HG03354 (cell line): ENCODE results near the gene RGS6.

ENCODE experiments used
- ATAC-seq: cut with Tn5 transposase; IDR thresholded peaks from one replicate; pipeline ENCODE4 v1.9.1; 2021; ENCODE audit warnings: mild to moderate bottlenecking; ENCODE audit not compliant: unreplicated experiment, poor library complexity, severe bottlenecking

Gene RGS6

DNA sequence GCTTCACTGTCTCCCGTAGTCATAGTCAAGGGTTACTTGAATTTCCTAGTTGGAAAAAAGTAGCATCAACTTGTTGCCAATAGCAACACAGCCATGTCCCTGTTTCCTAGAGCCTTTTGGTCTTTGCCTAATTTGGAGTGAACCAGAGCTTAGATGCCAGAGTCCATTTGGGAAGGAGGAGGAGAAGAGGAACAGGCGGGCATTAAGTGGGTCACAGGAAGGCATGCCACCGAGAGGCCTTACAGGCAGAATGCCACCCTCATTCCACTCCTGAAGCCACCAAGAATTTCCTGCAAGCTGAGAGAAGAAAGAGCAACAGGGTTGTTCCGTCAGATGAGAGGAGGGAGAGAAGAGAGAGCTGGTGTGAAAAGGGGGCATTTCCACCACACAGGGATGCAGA, 622.2 kb downstream of the RGS6 start:
- no peak for ATAC-seq

DNA sequence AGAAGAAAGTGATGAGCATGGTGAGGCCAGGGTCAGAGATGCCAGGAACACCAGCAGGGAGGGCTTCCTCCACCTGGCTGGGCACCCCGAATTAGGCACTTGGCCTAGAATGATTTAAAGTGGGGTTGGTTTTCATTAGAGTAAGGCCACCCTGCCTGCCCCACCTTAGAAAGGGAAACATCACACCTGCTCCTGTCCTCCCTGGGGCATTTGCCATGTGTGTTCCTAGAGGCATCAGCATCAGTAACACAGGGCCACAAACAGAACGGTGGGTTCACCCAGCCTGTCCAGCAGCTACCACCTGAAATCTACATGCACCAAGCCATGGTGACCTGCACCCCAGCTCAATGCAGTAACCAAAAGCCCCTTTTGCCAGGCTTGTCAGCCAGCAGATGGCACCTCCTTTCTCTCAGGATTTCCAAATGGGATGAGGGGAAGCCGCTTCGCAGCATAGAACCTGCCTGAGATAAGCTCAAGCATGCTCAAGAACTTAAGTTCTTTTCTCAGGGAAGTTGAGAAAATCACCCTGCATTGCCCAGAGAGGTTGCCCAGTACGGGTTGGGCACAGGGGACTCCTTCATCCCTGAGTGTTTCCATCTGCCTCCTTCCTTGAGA, 622.9 kb downstream of the RGS6 start:
- no peak for ATAC-seq

DNA sequence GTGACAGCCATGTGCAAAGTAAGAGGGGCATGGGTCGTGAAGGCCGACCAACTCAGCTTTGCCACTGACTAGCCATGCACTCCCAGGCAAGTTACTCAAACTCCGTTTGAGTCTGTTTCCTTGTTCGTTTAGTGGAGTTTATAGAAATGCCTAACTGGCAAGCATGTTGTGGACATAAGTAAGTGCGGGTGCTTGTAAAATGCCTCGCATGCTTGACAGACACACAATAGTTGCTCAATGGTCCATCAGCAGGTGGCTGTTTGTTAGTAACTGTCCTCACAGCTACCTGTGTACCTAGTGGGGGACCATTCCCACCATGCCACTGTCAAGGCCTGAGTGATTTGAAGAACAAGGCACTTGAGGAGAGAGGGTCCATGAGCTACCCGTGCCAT, 623.4 kb downstream of the RGS6 start:
- ATAC-seq: no peak

DNA sequence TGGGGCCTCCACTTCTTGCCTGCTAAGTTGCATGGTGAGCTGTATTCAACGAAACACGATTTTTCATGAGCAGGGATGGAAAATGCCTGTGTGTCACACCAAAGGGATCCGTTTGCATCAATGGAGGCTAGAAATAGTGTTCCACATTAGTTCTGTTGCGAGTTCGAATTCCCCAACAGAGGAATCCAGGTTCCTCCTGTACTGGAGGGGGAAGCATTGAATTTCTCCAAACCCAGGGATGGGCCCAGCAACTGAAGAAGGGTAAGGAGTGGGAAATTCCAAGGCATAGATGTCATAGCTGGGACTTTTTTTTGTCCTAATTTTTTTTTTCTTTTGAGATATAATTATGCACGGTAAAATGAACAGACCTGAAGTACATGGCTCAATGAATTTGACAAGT, 625.4 kb downstream of the RGS6 start:
- ATAC-seq: no peak

DNA sequence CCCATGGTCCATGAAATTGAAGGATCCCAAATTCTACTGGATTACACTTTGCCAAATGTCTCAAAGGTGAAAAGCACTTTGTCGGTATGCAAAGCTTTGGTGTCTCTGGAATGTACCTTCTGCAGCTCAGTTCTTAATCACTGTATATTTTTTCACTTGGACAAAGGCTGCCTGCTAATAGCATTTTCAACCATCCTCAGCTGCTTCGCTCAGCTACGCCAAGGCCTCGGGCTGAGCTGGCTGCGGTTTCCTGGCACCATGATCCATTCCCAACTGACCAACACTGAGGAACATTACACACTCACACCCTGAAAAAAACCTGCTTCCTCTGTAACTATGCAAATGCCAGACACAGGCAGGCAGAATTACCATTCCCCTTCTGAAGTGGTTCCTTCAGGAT, 626.5 kb downstream of the RGS6 start:
- no peak for ATAC-seq

DNA sequence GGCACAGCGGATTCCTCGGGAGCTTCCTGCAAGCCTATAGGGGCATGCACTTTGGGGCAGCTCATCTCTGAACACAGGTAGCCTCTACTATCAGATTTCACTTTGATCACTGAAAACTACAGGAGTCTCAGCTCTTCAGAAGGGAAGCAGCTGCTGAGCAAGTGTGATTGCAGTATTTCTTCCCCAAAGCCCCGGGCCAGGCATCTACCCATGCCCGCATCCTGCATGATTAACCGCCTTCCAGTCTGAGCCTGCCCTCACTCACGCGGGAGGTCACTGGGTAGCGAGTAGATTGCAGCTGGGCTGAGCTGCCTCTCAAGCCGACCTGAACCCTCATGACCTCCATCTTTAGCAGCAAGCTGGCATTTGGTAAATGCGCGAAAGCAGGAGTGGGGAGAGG, 627.0 kb downstream of the RGS6 start:
- ATAC-seq: no peak

DNA sequence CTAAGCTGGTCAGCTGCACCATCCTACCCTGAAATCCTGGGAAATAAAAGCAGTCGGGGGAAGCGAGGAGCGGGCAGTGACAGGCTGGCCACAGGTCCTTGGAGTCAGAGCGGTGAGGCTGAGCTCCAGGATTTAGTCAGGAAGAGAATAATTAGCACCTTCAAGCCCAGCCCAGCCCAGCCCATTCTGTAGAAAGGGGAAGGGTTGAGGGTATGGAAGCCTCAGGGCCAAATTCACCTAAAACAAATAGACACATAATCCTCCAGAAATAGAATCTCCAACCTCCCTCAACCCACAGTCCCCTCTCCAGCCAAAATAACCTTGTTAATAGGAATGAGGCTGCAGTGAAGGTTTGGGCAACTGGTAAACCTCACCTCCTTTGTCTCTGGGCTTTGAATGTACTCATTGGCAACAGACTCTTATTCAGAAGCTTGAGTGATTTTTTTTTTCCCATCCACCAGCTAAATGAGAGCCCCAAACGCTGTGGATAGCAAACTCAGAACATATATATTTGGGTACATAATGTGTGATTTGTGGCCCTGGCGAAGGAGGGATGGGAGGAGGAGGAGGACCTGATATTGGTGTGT, 627.5 kb downstream of the RGS6 start:
- ATAC-seq: no peak

DNA sequence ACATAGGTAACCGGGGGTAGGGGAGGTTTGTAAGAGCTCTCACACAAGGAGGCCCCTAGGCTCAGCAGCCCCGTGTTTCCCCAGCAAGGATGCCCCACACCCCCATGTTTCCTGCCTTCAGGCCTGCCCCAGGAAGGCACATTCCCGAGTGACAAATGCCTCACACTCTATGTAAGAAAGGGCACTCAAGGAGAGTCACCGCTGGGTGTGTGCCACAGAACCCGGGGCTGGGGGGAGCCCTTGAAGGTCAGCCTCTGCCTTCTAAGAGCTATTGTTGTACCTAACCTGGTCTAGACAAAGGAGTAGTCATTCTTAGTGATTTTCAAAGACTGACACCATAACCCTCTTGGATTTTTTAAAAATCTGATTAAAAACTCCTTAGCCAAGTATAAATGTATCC, 628.1 kb downstream of the RGS6 start:
- ATAC-seq: no peak

DNA sequence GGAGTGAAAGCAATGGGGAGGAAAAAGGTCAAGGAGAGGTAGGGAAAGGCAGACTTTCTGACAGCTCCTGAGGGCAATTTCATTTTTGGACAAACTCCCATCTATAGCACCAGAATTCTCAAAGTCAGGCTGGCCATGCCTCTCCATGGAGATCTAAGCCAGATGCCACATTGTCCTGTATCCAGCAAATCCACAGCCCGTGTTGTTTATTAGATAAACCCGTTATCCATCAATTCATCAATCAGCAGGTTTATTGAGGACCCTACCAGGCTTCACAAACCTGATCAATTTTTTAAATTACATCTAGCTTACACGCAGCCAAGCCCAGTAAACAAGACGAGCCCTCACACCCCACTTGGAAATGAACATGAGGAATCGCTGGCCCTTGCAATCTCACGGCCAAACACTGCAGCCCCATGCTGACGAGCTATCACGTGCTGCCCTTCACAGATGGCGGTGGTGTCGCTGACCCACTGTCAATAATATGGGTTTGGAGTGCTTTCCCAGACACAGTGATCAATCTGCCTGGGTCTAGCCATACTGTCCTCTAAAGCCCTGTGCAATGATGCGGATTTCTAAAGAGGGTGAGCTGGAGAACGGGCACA, 628.8 kb downstream of the RGS6 start:
- no peak for ATAC-seq

DNA sequence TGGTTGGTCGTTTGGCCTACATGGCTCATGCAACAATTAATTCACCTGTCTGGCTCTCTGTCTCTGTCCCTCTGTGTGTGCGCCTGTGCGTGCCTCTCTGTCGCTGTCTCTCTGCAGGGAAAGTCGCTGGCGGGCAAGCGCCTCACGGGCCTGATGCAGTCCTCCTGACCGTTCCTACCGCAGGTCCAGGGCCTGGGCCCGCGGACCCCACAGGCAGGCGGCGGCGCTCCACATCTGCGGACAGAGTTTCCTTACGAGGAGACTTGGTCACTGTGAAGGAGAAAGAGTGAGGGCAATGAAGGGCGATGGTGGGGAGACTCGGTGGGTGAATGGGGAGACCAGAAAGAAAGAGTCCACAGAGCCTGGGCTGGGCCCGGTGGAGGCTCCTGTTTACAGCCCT, 630.1 kb downstream of the RGS6 start:
- no peak for ATAC-seq

DNA sequence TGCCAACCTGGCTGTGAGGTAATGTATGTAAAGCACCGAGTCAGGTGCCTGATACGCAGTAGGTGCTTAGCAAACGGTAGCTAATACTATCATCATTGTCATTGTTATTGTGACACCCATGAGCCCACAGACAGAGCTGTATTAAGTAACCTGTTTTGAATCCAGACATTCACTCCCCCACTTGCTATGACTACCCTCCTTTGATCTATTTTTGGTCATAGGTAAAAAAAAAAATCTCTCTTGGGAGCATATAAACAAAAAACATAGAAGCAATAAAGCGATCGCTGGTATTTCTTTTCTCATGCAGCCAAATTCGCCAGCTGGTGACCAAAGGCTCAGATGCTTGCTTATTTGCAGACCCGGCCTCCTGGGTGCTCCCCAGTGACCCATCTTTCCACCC, 631.4 kb downstream of the RGS6 start:
- ATAC-seq: no peak

DNA sequence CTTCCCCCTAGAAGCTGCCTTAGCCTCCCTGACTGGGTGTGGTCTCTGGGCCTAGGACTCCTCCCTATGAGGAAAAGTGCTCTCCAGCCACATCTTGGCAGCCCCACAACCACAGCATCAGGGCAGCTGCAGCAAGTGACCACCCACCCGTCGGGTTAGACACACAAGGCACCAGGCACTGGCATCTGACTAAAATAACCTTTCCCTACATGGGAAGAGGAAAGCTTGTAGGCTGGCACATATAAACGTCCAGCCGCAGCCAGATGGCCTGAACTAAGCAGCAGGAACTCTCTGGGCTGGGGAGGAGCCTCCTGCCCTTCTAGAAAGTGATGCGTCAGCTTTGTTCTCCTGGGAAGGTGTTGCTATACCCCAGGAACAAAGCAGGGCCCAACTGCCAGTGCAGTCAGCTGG, 632.9 kb downstream of the RGS6 start:
- no peak for ATAC-seq

DNA sequence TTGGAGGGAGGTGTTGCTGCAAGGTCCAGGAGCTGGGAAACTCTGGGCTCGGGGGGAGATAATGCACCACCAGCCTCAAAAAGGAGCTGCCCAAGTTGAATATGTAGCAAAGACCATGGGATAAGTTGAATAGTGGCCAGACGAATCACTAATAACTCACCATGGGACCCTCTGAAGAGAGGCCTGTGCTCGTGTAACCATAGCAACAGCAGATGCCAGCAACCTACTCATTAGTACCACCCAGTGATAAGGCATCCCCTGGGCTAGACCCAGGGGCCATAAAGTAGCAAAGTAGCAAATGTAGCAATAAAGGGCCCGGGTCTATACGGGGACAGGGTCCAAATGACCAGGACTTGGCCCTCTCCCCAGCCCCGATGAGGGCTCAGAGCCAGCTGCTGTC, 633.7 kb downstream of the RGS6 start:
- ATAC-seq: no peak

DNA sequence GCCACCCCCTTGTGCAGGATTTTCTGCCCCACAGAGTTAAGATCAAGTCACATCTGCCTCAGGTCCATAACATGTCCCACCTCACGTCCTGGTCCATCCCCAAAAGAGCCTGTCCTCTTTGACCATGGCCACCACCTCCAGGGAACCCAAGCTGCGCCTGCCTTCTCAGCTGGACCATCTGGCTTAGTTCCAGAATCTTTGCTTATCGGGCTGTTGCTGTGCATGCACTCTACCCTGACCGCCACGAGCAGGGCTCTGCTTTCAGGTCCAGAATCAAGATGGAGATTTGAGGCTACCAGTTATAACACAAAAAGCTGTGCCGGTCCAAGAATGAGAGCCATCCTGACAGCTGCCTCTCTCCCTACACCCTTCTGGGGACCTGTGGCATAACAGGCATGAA, 635.0 kb downstream of the RGS6 start:
- no peak for ATAC-seq

DNA sequence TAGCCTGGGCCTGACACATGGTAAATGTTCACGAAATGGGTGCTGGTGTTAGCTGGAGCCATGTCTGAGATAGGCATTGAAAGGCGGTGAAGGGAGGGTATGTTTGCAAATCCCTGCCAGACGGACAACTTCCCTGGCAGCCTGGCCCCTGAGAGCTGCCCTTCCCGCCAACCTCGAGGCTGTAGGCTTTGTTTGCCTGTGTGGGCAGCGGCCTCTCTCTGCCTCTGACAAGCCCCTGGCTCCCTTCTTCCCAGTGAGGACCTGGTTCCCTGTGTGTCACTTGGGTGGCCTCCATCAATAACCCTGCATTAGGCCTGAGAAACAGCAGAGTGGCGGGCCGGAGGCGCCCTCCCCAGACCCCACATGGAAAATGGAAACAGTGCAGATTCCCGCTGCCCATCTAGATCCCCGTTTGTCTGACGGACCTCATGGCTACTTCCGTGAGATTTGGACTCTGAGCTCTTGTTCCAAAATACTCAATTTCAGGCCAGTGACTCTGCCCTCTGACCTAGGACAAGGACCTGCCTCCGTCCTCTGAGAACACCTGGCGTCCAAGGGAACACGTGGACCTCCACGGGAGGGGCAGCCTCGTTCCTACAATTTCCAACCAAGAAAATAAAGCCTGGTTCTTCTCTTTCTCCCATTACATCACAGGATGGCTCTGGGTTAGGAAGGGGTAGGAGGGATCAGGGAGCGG, 636.2 kb downstream of the RGS6 start:
- ATAC-seq: no peak

DNA sequence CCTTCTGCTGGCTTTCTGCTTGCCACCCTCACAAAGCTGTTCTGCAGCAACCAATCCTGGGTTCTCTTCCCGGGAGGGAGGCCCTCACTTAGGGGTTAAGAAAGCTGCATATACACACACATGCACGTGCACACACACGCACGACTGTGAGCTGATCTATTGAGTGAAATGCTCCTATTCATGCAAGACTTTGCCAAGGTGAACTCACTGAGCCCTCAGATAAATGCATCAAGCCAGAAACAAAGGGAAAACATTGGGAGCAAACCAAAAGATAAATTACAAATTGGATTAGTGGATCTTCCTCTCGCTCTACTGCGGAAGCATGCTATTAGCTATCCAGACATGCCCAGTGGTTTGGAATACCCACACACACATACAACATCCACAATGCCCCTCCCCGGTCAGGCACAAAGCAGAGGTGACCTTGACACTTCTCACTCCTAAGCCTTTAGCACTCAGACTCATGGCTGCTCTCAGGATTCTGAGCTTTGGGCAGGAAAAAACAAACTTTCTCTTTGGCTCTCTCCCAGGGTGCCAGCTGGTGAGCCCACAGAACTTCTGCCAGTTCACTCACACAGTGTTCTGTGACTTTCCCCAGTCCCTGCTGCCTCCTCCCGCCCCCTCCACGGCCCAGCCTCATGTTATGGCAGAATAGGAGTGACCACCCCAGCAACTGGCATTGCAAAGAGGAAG, 641.6 kb downstream of the RGS6 start:
- no peak for ATAC-seq

DNA sequence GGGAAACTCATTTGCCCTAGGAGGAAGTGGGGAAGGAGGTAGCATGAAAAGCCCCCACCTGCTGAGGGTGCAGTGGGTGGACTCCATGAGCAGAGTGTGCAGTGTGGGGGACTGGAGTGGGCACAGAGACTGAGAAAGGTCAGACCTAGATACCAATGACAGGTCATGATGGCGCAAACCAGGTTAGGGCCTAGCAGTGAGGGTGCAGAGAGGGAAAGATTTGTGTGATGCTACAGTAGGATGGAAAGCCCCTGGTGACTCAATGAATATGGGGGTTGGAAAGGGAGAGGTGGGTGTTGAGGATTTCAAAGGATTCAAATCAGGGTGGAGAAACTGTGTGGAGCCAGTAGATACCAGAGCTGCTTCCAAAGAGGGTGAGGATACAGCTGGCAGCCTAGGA, 642.5 kb downstream of the RGS6 start:
- ATAC-seq: no peak

DNA sequence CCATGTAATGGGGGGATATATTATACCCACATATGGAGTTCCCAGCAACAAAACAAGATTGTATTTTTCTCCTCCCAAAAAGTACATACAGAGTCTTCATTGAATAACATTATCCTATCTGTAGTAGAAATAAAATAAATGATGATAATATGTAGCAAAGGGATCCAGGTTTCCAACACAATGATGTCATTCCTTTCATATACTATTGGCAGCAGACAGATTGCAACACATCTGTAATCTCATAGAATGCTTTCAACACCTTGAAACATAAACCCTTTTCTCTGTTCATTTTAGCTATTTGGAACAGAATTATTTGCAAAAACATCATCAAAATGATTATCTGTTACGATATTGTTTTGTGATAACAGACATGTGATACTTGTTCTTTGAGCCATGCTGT, 644.0 kb downstream of the RGS6 start:
- no peak for ATAC-seq

DNA sequence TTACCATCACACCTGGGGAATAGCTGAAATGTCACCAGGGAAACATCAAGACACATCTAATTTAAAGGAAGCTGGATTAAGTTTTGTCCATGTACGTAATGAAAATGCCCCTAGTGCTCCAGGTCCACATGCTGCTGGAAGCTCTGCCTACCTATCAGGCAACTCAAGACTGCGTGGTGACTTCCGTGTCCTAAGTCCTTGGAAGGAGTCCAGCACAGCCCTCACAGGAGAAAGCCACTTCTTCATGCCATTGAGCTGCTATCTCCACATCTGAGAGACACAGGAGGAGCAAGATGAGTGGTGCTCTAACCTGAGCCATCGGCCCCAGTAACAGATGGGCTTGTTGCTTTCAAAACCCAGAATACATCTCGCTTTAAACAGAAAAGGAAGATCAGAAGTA, 645.3 kb downstream of the RGS6 start:
- ATAC-seq: no peak

DNA sequence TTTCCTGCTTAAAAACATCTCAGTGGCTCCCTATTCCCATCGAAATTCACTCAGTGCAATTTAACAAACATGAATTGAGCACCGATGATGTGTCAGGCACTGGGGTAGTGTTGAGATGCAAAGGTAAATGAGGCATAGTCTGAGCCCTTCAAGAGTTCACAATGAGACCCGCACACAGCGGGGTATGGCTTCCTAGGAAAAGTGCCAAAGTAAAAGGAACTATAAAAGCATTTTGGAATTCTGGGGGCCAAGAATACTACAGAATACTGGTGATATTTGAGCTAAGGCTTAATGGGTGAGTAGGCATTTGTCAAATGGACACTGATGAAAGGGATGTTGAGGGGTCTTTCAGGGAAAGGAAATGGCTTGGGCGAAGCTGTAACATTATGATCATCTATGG, 646.3 kb downstream of the RGS6 start:
- no peak for ATAC-seq

DNA sequence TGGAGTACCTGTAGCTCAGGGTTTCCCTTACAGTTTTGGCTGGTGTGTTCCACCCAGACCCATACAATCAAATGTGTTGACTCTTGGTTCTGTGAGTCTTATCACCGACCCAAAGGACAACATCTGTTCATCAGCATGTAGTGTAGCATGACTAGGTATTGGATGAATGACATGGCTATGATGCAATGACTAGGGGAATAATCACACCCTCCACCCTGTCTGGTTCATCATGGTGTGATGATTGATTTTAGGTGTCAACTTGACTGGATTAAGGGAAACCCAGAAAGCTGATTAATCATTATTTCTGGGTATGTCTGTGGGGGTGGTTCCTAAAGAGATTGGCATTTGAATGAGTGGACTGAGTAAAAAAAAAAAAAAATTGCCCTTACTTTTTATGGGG, 650.4 kb downstream of the RGS6 start:
- no peak for ATAC-seq
